Testis (tissue), 3 donors: ENCODE results near the gene THSD4. TPM values are rescaled to one million over a fixed set of nuclear protein-coding genes. Genes with fewer than 3 reads are reported as not detected.

ENCODE experiments used
- DNase-seq: peaks from one replicate; pipeline ENCODE4 v3.0.0-alpha.2; 2019
- H3K27ac ChIP-seq, 2 donors: fragments of 200-600 bp; sonication (generic); one replicate each; pipeline ENCODE4 v1.5.1; 2019
- H3K27me3 ChIP-seq: fragments of 200-600 bp; sonication (generic); one replicate; pipeline ENCODE4 v1.5.1; 2019
- H3K36me3 ChIP-seq: fragments of 200-600 bp; sonication (generic); one replicate; pipeline ENCODE4 v1.5.1; 2017; ENCODE audit warnings: low read depth; ENCODE audit errors: missing control alignments
- H3K4me1 ChIP-seq: fragments of 200-600 bp; sonication (generic); one replicate; pipeline ENCODE4 v1.5.1; 2019
- H3K4me3 ChIP-seq, 2 donors: fragments of 200-600 bp; sonication (generic); one replicate each; pipeline ENCODE4 v1.5.1; 2017 to 2019
- H3K9me3 ChIP-seq: fragments of 200-600 bp; sonication (generic); one replicate; pipeline ENCODE4 v1.5.1; 2017
- POLR2A ChIP-seq: fragments of 450-650 bp; IDR thresholded peaks from one replicate; pipeline ENCODE4 v1.6.1; 2017; ENCODE audit warnings: antibody characterized with exemption, mild to moderate bottlenecking, moderate library complexity
- WGBS, 2 donors: methylation state at CpG; one replicate each; pipeline ENCODE4 v1.1.5; 2018; 5-methylcytosine and 5-hydroxymethylcytosine counted together
- intact Hi-C: fragments of 100-400 bp; cut with DNase I; formaldehyde crosslinking; loops from one replicate; pipeline ENCODE4 v1.15.1; 2023; ENCODE audit warnings: low total_unique reads
- polyA plus RNA-seq: library from polyadenylated mRNA; stranded (reverse); fragments of 350-450 nt; fragmentation: Illumina TruSeq; extraction: RNeasy Lipid Tissue Mini Kit (QIAGEN cat#74804); gene quantifications from one replicate; pipeline ENCODE4 v1.2.3, GENCODE V29; 2014; ENCODE audit warnings: low read depth, low replicate concordance; ENCODE audit not compliant: insufficient read depth
- total RNA-seq, 2 donors: library from RNA; depleted of rRNA; stranded (reverse); fragments of >200 nt; gene quantifications; one replicate each; pipeline ENCODE4 v1.2.3, GENCODE V29; 2016
- TF ChIP-seq, protein P1 (sequence below), 3 experiments: fragments of 450-650 bp in 2 of 3; fragments of 200-600 bp in 1 of 3; sonication (generic) in 1 of 3; IDR thresholded peaks; one replicate each; pipeline ENCODE4 v1.5.1; 2016 to 2019; ENCODE audit warnings: antibody characterized with exemption in 3 of 3, mild to moderate bottlenecking in 2 of 3, moderate library complexity in 1 of 3

Gene THSD4
- total and polyA plus RNA-seq, 3 donors from 2014 or later, result 14.3 to 21.5 (median 18.2) TPM

- DNase-seq, result no peak
- intact Hi-C loops, result no loop called here
- Histone ChIP-seq H3K9me3 (no peaks in the 10 kb centered on the region), H3K4me3 (no peak overlapping the region), H3K36me3 (no peaks in the 10 kb centered on the region), H3K27ac (no peak overlapping the region), H3K27me3 (no peaks in the 10 kb centered on the region), H3K4me1 (no peaks in the 10 kb centered on the region)
- TF ChIP-seq, protein P1, sequence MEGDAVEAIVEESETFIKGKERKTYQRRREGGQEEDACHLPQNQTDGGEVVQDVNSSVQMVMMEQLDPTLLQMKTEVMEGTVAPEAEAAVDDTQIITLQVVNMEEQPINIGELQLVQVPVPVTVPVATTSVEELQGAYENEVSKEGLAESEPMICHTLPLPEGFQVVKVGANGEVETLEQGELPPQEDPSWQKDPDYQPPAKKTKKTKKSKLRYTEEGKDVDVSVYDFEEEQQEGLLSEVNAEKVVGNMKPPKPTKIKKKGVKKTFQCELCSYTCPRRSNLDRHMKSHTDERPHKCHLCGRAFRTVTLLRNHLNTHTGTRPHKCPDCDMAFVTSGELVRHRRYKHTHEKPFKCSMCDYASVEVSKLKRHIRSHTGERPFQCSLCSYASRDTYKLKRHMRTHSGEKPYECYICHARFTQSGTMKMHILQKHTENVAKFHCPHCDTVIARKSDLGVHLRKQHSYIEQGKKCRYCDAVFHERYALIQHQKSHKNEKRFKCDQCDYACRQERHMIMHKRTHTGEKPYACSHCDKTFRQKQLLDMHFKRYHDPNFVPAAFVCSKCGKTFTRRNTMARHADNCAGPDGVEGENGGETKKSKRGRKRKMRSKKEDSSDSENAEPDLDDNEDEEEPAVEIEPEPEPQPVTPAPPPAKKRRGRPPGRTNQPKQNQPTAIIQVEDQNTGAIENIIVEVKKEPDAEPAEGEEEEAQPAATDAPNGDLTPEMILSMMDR (IDR thresholded peaks at IDR 0.05), result no peak
- no peak for TF ChIP-seq POLR2A
- WGBS, 2 donors, result 84 to 93% methylated on average over 1 of the region's 1 CpG
Observed at GRCh38 chr15:71699977-71700376, 584.7 kb downstream of the THSD4 start.

- no peaks in the 10 kb centered on the region for H3K9me3 ChIP-seq
- H3K4me3 ChIP-seq, result no peak overlapping the region
- intact Hi-C loops, result no loop called here
- no peak for DNase-seq
- 81 to 87% methylated on average over 3 of the region's 3 CpGs for WGBS, 2 donors
- no peaks in the 10 kb centered on the region for H3K27me3 ChIP-seq
- TF ChIP-seq, protein P1 (IDR thresholded peaks at IDR 0.05), result no peak
- TF ChIP-seq POLR2A, result no peak
- no peaks in the 10 kb centered on the region for H3K4me1 ChIP-seq
- no peak overlapping the region for H3K27ac ChIP-seq
- no peaks in the 10 kb centered on the region for H3K36me3 ChIP-seq
Observed at GRCh38 chr15:71701808-71702207, 586.5 kb downstream of the THSD4 start.

- WGBS, 2 donors, result 98 to 100% methylated on average over 2 of the region's 2 CpGs
- Histone ChIP-seq H3K4me1 (no peaks in the 10 kb centered on the region), H3K4me3 (no peak overlapping the region), H3K27me3 (no peaks in the 10 kb centered on the region), H3K36me3 (no peaks in the 10 kb centered on the region), H3K9me3 (no peaks in the 10 kb centered on the region), H3K27ac (no peak overlapping the region)
- intact Hi-C loops, result no loop called here
- DNase-seq, result no peak
- TF ChIP-seq POLR2A, result no peak
- TF ChIP-seq, protein P1 (IDR thresholded peaks at IDR 0.05), result no peak
Observed at GRCh38 chr15:71702496-71702895, 587.2 kb downstream of the THSD4 start.

- 85 to 88% methylated on average over 6 of the region's 6 CpGs for WGBS, 2 donors
- Histone ChIP-seq H3K27ac (no peak overlapping the region), H3K4me1 (peaks cover 17% of the 10 kb centered on the region), H3K9me3 (no peaks in the 10 kb centered on the region), H3K27me3 (no peaks in the 10 kb centered on the region), H3K4me3 (no peak overlapping the region), H3K36me3 (no peaks in the 10 kb centered on the region)
- no peak for TF ChIP-seq POLR2A
- TF ChIP-seq, protein P1 (IDR thresholded peaks at IDR 0.05), result no peak
- DNase-seq, result no peak
- intact Hi-C loops, result no loop called here
Observed at GRCh38 chr15:71705151-71705550, 589.9 kb downstream of the THSD4 start.

DNA sequence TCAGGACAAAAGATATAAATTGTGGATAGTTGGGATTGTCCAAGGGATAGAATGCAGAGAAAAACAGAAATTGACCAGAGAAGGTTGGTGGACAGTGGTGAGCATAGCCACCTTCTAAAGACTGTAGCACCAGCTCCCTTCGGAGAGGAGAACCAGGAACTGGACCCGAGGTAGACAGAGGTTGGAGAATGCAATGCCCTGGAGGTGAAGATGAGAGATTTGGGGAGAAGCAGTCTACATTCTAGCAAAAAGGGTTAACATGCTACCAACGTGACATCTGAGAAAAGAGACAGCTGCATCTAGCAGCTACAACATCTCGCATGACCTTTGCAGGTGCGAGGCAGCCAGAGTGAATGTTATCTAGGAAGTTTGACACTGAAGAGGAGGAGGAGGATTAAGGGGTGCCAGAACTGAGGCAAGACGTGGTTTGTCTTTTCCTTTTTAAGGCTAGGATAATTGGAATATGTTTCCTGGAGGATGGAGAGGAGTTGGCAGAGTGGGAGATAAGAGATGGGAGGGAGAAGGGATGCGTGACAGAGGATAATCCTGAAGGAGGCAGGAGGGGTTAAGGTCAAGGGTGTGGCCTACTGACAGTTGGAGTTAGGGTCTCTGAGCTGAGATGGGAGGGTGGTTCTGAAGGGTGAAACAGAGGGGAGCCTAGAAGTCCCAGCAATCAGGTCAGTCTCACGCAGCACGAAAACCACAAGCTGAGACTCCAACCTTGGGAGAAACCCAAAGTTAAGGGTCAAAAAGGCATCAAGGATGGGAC lies 591.4 kb downstream of the THSD4 start:
- H3K9me3 ChIP-seq, result no peaks in the 10 kb centered on the region
- no peak for DNase-seq
- intact Hi-C loops, result no loop called here

More for the DNA sequence above, 591.4 kb downstream of the THSD4 start:
- Histone ChIP-seq H3K27ac (peak overlapping the region in 1 of 2 donors; percentile 33), H3K4me3 (no peak overlapping the region), H3K4me1 (peaks cover 17% of the 10 kb centered on the region), H3K27me3 (no peaks in the 10 kb centered on the region), H3K36me3 (no peaks in the 10 kb centered on the region)
- 56 to 59% methylated on average over 9 of the region's 9 CpGs for WGBS, 2 donors
- TF ChIP-seq, protein P1 (IDR thresholded peaks at IDR 0.05), result no peak
- no peak for TF ChIP-seq POLR2A
